ENCODE measurements around the gene UQCC2.

GRCh38 chr6:33732817-33733708, 21.6 kb upstream of the UQCC2 start:
- no peak for TF ChIP-seq CTCF (IDR thresholded peaks at IDR 0.05)
- no peak for TF ChIP-seq EZH2 (IDR thresholded peaks at IDR 0.05; ENCODE audit: borderline replicate concordance, insufficient read depth, low read depth, low read length, poor library complexity, severe bottlenecking)

Measured in B cell (primary cell).